Muscle layer of colon (tissue), 2 donors: Measurements from ENCODE around the gene PAPSS2.
A peak's percentile ranks its signal among the peaks of the same experiment; 100 is the strongest.
"Not testable (repeated sequence)": the region's sequence is repeated elsewhere in the genome, so short reads cannot be mapped to it uniquely, and the experiment has no call there.

Experiments used
- H3K27ac ChIP-seq: one replicate; pipeline ENCODE4 v1.7.0; 2013; ENCODE audit warnings: low read depth, mild to moderate bottlenecking, low read length, moderate library complexity
- H3K27me3 ChIP-seq, 2 donors: one replicate each; pipeline ENCODE4 v1.7.0; 2013; ENCODE audit warnings: low read length in 2 of 2, mild to moderate bottlenecking in 2 of 2; ENCODE audit not compliant: insufficient read depth in 2 of 2, control insufficient read depth in 1 of 2
- H3K36me3 ChIP-seq: one replicate; pipeline ENCODE4 v1.7.0; 2013; ENCODE audit warnings: mild to moderate bottlenecking, low read length; ENCODE audit not compliant: insufficient read depth
- H3K4me1 ChIP-seq: one replicate; pipeline ENCODE4 v1.7.0; 2013; ENCODE audit warnings: mild to moderate bottlenecking, low read length; ENCODE audit not compliant: insufficient read depth
- H3K4me3 ChIP-seq, 2 donors: one replicate each; pipeline ENCODE4 v1.7.0; 2013; ENCODE audit warnings: low read length in 2 of 2, low read depth in 1 of 2, mild to moderate bottlenecking in 1 of 2, moderate library complexity in 1 of 2
- H3K9ac ChIP-seq: one replicate; pipeline ENCODE4 v1.7.0; 2013; ENCODE audit warnings: low read length
- H3K9me3 ChIP-seq: one replicate; pipeline ENCODE4 v1.7.0; 2013; ENCODE audit warnings: mild to moderate bottlenecking, low read length
- donor health status: abdominal sarcoma.
- donor health status: Adenocarcinoma of cecum.

Gene PAPSS2

DNA sequence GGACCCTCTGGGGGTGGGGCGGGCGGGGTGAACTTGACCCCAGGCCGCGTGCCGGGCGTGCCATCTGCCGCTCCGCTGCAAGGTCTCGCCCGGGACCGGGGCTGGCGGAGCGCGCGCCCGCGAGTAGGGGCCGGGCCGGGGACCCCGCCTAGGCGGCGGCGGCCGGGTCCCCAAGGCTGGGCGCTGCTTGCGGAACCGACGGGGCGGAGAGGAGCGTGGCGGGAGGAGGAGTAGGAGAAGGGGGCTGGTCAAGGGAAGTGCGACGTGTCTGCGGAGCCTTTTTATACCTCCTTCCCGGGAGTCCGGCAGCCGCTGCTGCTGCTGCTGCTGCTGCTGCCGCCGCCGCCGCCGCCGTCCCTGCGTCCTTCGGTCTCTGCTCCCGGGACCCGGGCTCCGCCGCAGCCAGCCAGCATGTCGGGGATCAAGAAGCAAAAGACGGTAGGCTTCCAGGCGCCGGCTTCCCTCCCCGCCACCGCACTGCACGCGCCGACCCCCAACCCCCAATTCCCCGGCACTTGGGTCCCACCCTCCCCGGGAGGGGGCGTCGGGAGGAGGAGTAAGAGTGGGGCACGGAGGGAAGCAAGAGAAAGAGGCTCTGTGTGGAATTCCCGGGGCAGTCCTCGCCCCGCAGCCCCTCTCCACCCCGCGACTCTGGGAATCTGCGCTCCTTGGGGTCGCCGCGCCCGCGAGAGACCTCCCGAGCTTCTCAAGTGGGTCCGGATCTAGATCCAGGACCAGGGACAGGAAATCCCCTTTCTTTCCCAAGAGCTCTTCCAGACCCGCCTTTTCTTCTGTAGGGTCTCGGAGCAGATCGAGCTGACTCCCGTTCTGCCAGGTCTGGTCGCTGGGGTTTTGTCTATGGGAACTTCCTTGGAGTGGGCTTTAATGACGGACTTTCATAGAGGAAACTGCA, at the start of gene PAPSS2:
TSS of gene PAPSS2 (plus strand) at position 308 of the 913 bp plus-strand sequence. CDS start at position 412, 104 bp downstream.
- no peak within 1 kb of the TSS for H3K9ac ChIP-seq
- peak within 1 kb of the TSS; percentile 71 for H3K4me3 ChIP-seq
- H3K27ac ChIP-seq = peak within 1 kb of the TSS; percentile 54
- H3K9me3 ChIP-seq = no peaks in the 10 kb centered on the region
- H3K4me1 ChIP-seq = no peaks in the 10 kb centered on the region
- no peaks in the 10 kb centered on the region for H3K36me3 ChIP-seq
- H3K27me3 ChIP-seq = no peaks in the 10 kb centered on the region

DNA sequence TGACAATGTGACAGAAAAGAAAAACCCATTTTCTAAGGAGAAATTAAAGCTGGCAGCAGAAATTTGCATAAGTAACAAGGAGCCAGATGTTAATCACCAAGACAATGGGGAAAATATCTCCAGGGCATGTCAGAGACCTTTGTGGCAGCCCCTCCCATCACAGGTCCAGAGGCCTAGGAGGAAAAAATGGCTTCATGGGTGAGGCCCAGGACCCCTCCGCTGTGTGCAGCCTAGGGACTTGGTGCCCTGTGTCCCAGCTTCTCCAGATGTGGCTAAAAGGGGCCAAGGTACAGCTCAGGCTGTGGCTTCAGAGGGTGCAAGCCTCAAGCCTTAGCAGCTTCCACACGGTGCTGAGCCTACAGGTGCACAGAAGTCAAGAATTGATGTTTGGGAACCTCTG, 48.3 kb upstream of the PAPSS2 start:
- H3K4me1 ChIP-seq, H3K36me3 ChIP-seq, H3K9ac ChIP-seq, H3K27me3 ChIP-seq, H3K4me3 ChIP-seq, H3K27ac ChIP-seq, H3K9me3 ChIP-seq: not testable (repeated sequence)

DNA sequence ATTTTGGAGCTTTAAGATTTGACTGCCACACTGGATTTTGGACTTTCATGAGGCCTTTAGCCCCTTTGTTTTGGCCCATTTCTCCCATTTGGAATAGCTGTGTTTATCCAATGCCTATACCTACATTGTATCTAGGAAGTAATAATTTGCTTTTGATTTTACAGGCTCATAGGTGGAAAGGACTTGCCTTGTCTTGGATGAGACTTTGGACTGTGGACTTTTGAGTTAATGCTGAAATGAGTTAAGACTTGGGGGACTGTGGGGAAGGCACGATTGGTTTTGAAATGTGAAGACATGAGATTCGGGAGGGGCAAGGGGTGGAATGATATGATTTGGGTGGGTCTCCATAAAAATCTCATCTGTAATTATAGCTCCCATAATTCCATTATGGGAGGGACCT, 47.6 kb upstream of the PAPSS2 start:
- Histone ChIP-seq H3K4me1 (no peaks in the 10 kb centered on the region), H3K9me3 (no peaks in the 10 kb centered on the region), H3K9ac (no peak overlapping the region), H3K4me3 (no peak overlapping the region), H3K27ac (no peak overlapping the region), H3K27me3 (no peaks in the 10 kb centered on the region), H3K36me3 (no peaks in the 10 kb centered on the region)

DNA sequence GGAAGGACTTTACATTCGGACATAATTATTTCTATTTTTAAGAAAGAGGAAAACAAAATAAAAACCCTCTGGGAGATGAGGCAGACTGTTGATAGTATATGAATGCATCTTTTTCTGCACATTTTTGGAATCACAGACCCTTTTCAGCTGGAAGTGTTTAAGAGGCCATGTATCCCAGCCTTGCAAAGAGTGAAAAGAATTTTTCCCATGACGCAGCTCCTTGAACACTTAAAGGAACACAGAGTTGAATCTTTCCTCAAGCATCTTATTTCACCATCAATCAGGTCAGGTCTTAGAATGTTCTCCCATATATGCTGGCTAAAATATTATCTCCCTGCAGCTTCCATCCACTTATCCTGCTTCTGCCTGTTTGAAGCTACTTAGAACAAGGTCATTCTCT, 45.9 kb upstream of the PAPSS2 start:
- Histone ChIP-seq H3K36me3 (no peaks in the 10 kb centered on the region), H3K4me3 (no peak overlapping the region), H3K27me3 (no peaks in the 10 kb centered on the region), H3K4me1 (no peaks in the 10 kb centered on the region), H3K9ac (no peak overlapping the region), H3K9me3 (no peaks in the 10 kb centered on the region), H3K27ac (no peak overlapping the region)

DNA sequence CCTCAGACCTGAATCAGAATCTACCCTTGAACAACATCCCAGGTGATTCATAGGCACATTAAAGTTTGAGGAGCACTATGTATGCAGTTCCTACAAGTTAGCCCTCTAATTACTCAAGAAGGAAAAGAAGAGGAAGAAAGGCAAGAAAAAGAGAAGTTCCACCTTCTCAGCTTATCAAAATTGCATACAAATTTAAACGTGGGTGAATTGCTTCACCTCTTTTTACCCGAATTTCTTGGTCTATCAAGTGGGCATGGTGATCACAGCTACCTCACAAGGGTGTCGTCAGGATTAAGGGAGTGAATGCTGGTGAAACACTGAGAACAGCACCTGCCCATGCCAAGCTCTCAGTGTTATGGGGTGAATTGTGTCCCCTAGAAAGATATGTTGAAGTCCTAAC, 43.8 kb upstream of the PAPSS2 start:
- Histone ChIP-seq H3K27ac (no peak overlapping the region), H3K4me1 (no peaks in the 10 kb centered on the region), H3K27me3 (no peaks in the 10 kb centered on the region), H3K9me3 (no peaks in the 10 kb centered on the region), H3K9ac (no peak overlapping the region), H3K36me3 (no peaks in the 10 kb centered on the region), H3K4me3 (no peak overlapping the region)

DNA sequence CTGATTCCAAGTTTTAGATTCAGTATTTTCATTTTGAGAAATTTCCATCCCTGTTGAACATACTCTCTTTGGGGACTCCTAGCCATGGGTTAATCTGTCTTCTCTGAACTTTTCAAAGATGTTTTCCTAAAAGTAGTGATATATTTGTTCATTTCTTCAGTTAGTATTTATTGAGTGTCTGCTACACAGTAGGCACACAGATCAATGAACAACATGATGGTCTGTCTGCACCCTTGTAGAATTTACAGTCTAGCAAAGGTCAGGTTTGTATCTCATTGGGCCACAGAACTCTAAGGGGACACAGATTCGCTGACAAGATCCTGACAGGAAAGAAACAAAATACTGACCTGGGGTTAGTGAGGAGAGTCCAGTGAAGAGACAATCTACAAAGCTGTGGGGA, 42.2 kb upstream of the PAPSS2 start:
- Histone ChIP-seq H3K36me3 (no peaks in the 10 kb centered on the region), H3K9me3 (no peaks in the 10 kb centered on the region), H3K4me1 (no peaks in the 10 kb centered on the region), H3K9ac (no peak overlapping the region), H3K27ac (no peak overlapping the region), H3K27me3 (no peaks in the 10 kb centered on the region), H3K4me3 (no peak overlapping the region)

DNA sequence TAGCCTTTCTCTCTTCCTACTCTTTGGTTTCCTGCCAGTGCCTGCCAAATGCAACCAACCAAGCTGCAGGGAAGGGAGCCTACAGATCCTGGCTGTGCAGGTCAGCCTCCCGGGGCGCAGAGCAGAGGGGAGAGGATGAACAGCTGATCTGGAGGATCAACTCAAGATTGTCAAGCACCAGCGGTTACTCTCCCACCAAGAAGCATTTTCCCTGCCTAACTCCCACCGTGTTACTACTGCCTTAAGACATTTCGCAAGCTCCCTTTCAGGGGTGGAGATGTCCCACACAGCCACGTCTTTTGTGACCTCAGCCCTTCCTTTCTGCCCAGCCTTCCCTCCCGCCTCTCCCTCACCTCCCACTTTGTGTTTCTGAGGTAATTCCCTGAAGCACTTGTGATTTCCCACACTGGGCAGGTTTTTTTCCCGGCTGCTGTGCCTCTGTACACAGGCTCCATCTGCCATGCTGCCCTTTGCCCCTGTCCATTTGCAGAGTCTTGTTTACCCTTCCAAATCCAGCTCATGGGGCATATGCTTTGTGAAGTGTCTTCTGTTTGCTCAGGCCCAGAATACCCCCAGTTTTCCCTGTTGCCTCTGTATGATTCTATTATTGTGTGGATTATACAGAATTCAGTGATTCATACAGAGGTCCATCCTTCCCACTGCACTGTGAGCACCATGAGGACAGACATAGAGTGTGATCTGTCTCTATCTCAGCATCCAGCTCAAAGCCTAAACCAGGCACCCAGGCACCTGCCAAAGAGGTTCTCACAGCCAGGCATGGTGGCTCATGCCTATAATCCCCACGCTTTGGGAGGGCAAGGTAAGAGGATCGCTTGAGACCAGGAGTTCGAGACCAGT, 40.9 kb upstream of the PAPSS2 start:
- H3K36me3 ChIP-seq = no peaks in the 10 kb centered on the region
- no peak overlapping the region for H3K9ac ChIP-seq
- no peak overlapping the region for H3K4me3 ChIP-seq
- H3K27ac ChIP-seq = no peak overlapping the region
- no peaks in the 10 kb centered on the region for H3K9me3 ChIP-seq
- no peaks in the 10 kb centered on the region for H3K27me3 ChIP-seq
- no peaks in the 10 kb centered on the region for H3K4me1 ChIP-seq

DNA sequence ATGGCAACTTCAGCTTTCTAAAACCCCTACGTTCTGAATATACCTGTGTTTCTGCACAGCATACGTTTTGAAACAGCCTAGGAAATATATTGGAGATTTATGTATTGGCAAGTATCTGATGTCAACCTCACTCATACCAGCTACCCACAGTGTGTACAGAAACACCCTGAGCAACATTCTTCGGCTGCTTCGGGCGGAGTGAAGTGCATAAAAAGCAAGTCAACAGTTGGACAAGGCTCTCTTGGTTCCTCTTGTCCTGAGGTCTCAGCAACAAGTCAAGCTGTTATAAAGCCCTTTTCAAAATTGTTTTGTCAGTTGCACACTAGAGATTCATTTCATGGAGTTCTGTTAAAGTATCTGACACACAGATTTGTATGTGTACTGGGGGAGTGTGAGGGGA, 40.0 kb upstream of the PAPSS2 start:
- H3K9me3 ChIP-seq = no peaks in the 10 kb centered on the region
- no peaks in the 10 kb centered on the region for H3K27me3 ChIP-seq
- no peak overlapping the region for H3K4me3 ChIP-seq
- no peaks in the 10 kb centered on the region for H3K4me1 ChIP-seq
- H3K27ac ChIP-seq = no peak overlapping the region
- H3K36me3 ChIP-seq = no peaks in the 10 kb centered on the region
- H3K9ac ChIP-seq = no peak overlapping the region

DNA sequence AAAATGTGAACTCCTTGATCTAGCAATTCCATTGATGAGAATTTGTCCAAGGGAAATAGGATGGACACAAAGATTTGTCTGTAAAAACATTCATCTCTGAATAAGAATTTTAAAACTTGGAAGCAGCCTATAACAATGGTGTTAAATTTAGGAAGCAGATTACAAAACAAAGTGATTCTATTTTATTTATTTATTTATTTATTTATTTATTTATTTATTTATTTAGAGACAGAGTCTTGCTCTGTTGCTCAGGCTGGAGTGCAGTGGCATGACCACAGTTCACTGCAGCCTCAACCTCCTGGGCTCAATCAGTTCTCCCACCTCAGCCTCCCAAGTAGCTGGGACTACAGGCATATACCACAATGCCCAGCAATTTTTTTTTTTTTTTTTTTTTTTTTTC, 38.2 kb upstream of the PAPSS2 start:
- H3K4me3 ChIP-seq, H3K36me3 ChIP-seq, H3K27ac ChIP-seq, H3K27me3 ChIP-seq, H3K9ac ChIP-seq, H3K4me1 ChIP-seq, H3K9me3 ChIP-seq: not testable (repeated sequence)

DNA sequence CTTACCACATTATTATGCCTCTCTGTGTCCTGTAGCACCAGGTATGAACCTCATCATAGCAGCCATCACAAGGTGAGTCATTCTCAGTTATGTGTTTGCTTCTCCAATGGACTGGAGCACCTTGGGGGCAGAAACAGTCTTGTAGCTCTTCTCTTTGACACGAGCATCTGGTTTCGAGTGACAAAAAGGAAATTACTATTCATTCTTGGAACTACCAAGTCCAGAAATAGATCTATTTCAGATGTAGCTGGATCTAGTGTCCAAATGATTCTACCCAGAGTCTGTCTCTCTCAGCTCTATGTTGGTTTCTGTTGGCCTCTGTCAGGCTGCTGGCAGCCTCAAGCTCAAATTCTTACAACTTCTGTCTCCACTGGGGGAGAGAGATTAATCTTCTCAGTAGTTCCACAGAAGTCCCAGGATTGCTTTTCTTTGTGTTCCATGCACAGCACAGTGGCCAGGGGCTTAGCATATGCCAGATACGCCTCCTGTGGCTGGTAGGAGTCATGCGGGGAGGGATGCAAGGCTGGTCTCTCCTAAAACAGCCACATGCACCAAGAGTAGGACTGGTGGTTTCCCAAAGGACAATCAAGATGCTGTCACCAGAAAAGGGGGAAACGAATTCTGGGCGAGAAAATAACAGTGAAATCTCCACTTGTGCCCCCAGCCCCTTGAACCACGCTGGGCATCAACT, 37.2 kb upstream of the PAPSS2 start:
- H3K36me3 ChIP-seq = no peaks in the 10 kb centered on the region
- no peaks in the 10 kb centered on the region for H3K4me1 ChIP-seq
- no peak overlapping the region for H3K27ac ChIP-seq
- H3K27me3 ChIP-seq = no peaks in the 10 kb centered on the region
- H3K9me3 ChIP-seq = no peaks in the 10 kb centered on the region
- no peak overlapping the region for H3K4me3 ChIP-seq
- no peak overlapping the region for H3K9ac ChIP-seq

DNA sequence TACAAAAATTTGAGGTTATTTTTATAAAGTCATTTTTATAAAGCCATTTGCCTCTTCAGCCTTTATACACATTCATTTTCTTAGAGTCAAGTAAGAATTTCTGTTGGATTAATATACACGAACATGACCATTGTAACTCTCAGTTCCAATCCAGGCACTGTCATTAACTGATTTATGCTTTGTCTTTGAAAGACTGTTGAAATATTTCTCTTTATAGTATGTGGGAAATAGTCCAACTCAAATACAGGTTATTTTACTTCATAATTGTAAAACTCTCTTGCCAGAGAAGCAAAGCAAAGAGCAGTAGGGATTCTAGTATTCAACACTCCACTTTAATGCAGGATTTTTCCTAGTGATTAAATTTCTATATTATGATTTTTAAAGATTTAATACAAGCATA, 36.5 kb upstream of the PAPSS2 start:
- no peak overlapping the region for H3K4me3 ChIP-seq
- H3K36me3 ChIP-seq = no peaks in the 10 kb centered on the region
- H3K4me1 ChIP-seq = no peaks in the 10 kb centered on the region
- H3K9me3 ChIP-seq = no peaks in the 10 kb centered on the region
- no peaks in the 10 kb centered on the region for H3K27me3 ChIP-seq
- no peak overlapping the region for H3K27ac ChIP-seq
- H3K9ac ChIP-seq = no peak overlapping the region
